Measurements from ENCODE around the gene FMN2. TPM values are rescaled to one million over a fixed set of nuclear protein-coding genes. Genes with fewer than 3 reads are reported as not detected.
A peak's percentile ranks its signal among the peaks of the same experiment; 100 is the strongest.

FMN2 gene
- total RNA-seq (10 to 100 TPM; 17.1 to 78.7 TPM), polyA plus RNA-seq (ENCODE audit: insufficient read length in 2 of 2) (10 to 100 TPM; 37.7 to 55.3 TPM)
- long read RNA-seq, donor 1, full-length matches to known transcripts: 2 of 2 reads
- long read RNA-seq, donor 1, partial matches to known transcripts: 0 of 2 reads
- long read RNA-seq, donor 1, other reads (novel, unspliced or antisense): 0 of 2 reads
- long read RNA-seq, donor 2: 0 reads
- long read RNA-seq, donor 3: 0 reads
- long read RNA-seq, donor 4: 0 reads

DNA sequence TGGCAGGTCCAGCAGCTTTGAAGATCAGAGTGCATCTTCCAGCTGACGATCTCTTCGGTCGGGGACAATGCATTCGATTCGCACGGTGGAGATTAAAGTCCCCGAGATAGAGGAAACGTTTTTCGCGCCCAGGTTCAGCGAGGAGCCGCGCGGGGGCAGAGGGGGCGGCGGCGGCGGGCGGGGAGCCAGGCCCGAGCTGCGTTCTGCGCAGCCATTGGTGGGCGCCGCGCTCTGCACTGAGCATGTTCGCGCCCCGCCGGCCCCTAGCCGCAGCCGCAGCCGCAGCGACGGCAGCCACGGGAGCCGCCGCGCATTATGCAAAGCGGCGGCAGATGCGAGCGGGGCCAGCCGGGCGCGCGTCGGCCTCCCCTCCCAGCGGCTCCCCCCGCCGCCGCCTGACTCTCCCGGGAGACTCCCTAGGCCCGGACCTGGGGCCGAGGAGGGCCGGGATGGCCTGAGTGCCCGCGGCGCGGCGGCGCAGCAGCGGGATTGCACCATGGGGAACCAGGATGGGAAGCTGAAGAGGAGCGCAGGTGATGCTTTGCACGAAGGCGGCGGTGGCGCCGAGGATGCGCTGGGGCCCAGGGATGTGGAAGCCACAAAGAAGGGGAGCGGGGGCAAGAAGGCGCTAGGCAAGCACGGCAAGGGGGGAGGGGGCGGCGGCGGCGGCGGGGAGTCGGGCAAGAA lies at the start of gene FMN2:
FMN2 (plus strand) TSS at position 270 of the 687 bp plus-strand sequence; CDS start at position 497, 227 bp downstream.
- peak in 4 of 6 donors; percentile 41 to 95 (median 84) for DNase-seq (ENCODE audit: low read depth in 4 of 6, low spot score in 6 of 6)
- no peaks in the 10 kb centered on the region for H3K27me3 ChIP-seq (ENCODE audit: control insufficient read depth, insufficient read depth, low read length)
- no peaks in the 10 kb centered on the region for H3K9me3 ChIP-seq (ENCODE audit: control insufficient read depth, insufficient read depth, low read length)
- no peaks in the 10 kb centered on the region for H3K36me3 ChIP-seq (ENCODE audit: control insufficient read depth, insufficient read depth, low read length)
- WGBS (ENCODE audit: insufficient coverage): under 1% methylated on average over 78 of the region's 78 CpGs
- H3K4me3 ChIP-seq (ENCODE audit: low read depth, low read length): peak within 1 kb of the TSS; percentile 89
- peak within 1 kb of the TSS; percentile 84 for H3K27ac ChIP-seq (ENCODE audit: low read depth, low read length)
- no peaks in the 10 kb centered on the region for H3K4me1 ChIP-seq (ENCODE audit: control insufficient read depth, insufficient read depth, low read length)

DNA sequence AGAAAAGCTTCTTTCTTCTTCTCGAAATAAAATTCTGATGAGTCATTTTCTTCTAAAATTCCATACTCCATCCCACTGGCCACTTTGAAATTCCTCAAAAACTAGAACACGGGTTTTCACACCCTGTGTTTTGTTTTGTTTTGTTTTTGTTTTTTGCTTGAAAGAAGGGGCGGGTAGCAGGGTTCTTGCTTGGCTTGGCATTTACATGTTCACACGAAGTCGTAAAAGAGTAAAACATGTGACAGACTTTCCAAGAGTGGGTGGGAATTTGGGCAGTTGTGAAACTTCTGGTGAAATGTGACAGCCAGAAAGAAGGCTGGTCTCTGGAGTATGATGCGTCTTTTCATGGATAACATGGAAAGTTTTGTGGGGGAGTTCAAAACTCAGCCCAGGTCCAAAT lies 47.1 kb upstream of the FMN2 start:
- no peak overlapping the region for H3K4me3 ChIP-seq (ENCODE audit: low read depth, low read length)
- H3K27ac ChIP-seq (ENCODE audit: low read depth, low read length): no peak overlapping the region
- no peaks in the 10 kb centered on the region for H3K27me3 ChIP-seq (ENCODE audit: control insufficient read depth, insufficient read depth, low read length)
- H3K9me3 ChIP-seq (ENCODE audit: control insufficient read depth, insufficient read depth, low read length): no peaks in the 10 kb centered on the region
- no peaks in the 10 kb centered on the region for H3K4me1 ChIP-seq (ENCODE audit: control insufficient read depth, insufficient read depth, low read length)
- no peaks in the 10 kb centered on the region for H3K36me3 ChIP-seq (ENCODE audit: control insufficient read depth, insufficient read depth, low read length)
- DNase-seq (ENCODE audit: low read depth in 4 of 6, low spot score in 6 of 6): no peak
- WGBS (ENCODE audit: insufficient coverage): 87% methylated on average over 3 of the region's 6 CpGs

DNA sequence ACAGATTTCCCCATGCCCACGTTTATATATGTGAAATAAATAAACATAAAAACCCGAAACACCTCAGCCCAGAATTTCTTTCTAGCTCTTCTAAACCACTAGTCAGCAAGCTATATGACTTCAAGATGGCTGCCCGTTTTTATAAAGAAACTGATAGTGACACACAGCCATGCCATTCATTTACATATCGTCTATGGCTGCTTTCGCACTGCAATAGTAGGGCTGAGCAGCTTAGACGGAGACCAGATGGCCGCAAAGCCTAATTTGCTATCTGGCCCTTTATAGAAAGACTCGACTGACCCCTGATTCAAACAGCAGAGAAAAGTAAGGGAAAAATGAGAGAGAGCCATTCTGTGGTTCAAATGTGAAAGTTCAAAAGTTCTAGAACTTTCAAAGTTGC lies 45.7 kb upstream of the FMN2 start:
- 91% methylated on average over 4 of the region's 8 CpGs for WGBS (ENCODE audit: insufficient coverage)
- H3K36me3 ChIP-seq (ENCODE audit: control insufficient read depth, insufficient read depth, low read length): no peaks in the 10 kb centered on the region
- no peak overlapping the region for H3K4me3 ChIP-seq (ENCODE audit: low read depth, low read length)
- no peaks in the 10 kb centered on the region for H3K27me3 ChIP-seq (ENCODE audit: control insufficient read depth, insufficient read depth, low read length)
- no peaks in the 10 kb centered on the region for H3K4me1 ChIP-seq (ENCODE audit: control insufficient read depth, insufficient read depth, low read length)
- DNase-seq (ENCODE audit: low read depth in 4 of 6, low spot score in 6 of 6): no peak
- no peak overlapping the region for H3K27ac ChIP-seq (ENCODE audit: low read depth, low read length)
- no peaks in the 10 kb centered on the region for H3K9me3 ChIP-seq (ENCODE audit: control insufficient read depth, insufficient read depth, low read length)

GRCh38 chr1:240054109-240054701 lies 37.5 kb upstream of the FMN2 start:
- DNase-seq (ENCODE audit: low read depth in 4 of 6, low spot score in 6 of 6): no peak
- no peak overlapping the region for H3K27ac ChIP-seq (ENCODE audit: low read depth, low read length)
- H3K36me3 ChIP-seq (ENCODE audit: control insufficient read depth, insufficient read depth, low read length): no peaks in the 10 kb centered on the region
- 65% methylated on average over 7 of the region's 9 CpGs for WGBS (ENCODE audit: insufficient coverage)
- H3K27me3 ChIP-seq (ENCODE audit: control insufficient read depth, insufficient read depth, low read length): no peaks in the 10 kb centered on the region
- no peak overlapping the region for H3K4me3 ChIP-seq (ENCODE audit: low read depth, low read length)
- H3K4me1 ChIP-seq (ENCODE audit: control insufficient read depth, insufficient read depth, low read length): no peaks in the 10 kb centered on the region
- no peaks in the 10 kb centered on the region for H3K9me3 ChIP-seq (ENCODE audit: control insufficient read depth, insufficient read depth, low read length)

DNA sequence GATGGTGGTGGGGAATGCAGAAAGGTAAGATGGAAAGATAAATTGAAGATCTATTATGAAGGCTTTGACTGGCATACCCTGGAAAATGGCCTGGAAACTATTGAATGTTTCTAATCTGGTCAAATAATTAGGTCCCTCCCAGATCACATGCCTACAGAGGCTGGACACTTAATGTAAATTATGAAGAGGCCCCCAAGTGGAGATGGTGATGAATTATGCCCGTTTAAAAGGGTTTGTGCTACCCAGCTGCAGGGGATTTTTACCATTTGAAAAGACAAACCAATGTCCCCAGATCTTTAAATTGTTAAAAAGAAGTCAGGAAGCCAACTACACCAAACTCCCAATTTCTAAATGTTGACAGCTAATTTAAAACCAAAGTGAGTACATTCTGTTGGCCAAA lies 35.7 kb upstream of the FMN2 start:
- Histone ChIP-seq H3K36me3 (ENCODE audit: control insufficient read depth, insufficient read depth, low read length) (no peaks in the 10 kb centered on the region), H3K27ac (ENCODE audit: low read depth, low read length) (no peak overlapping the region), H3K4me3 (ENCODE audit: low read depth, low read length) (no peak overlapping the region), H3K9me3 (ENCODE audit: control insufficient read depth, insufficient read depth, low read length) (no peaks in the 10 kb centered on the region), H3K27me3 (ENCODE audit: control insufficient read depth, insufficient read depth, low read length) (no peaks in the 10 kb centered on the region), H3K4me1 (ENCODE audit: control insufficient read depth, insufficient read depth, low read length) (no peaks in the 10 kb centered on the region)
- no peak for DNase-seq (ENCODE audit: low read depth in 4 of 6, low spot score in 6 of 6)
- no CpG with 5 or more reads among the region's 1 CpG for WGBS (ENCODE audit: insufficient coverage)

- peak in 3 of 6 donors; percentile 19 to 58 (median 51) for DNase-seq (ENCODE audit: low read depth in 4 of 6, low spot score in 6 of 6)
Observed at GRCh38 chr1:240056350-240056749, 35.3 kb upstream of the FMN2 start.

GRCh38 chr1:240058049-240058448 lies 33.6 kb upstream of the FMN2 start:
- 68% methylated on average over 8 of the region's 9 CpGs for WGBS (ENCODE audit: insufficient coverage)

More at GRCh38 chr1:240056350-240056749, 35.3 kb upstream of the FMN2 start:
- Histone ChIP-seq H3K27ac (ENCODE audit: low read depth, low read length) (no peak overlapping the region), H3K4me1 (ENCODE audit: control insufficient read depth, insufficient read depth, low read length) (no peaks in the 10 kb centered on the region), H3K4me3 (ENCODE audit: low read depth, low read length) (no peak overlapping the region), H3K27me3 (ENCODE audit: control insufficient read depth, insufficient read depth, low read length) (no peaks in the 10 kb centered on the region), H3K36me3 (ENCODE audit: control insufficient read depth, insufficient read depth, low read length) (no peaks in the 10 kb centered on the region), H3K9me3 (ENCODE audit: control insufficient read depth, insufficient read depth, low read length) (no peaks in the 10 kb centered on the region)
- 13% methylated on average over 3 of the region's 3 CpGs for WGBS (ENCODE audit: insufficient coverage)

GRCh38 chr1:240068961-240069360 lies 22.7 kb upstream of the FMN2 start:
- no peak overlapping the region for H3K27ac ChIP-seq (ENCODE audit: low read depth, low read length)
- no peaks in the 10 kb centered on the region for H3K9me3 ChIP-seq (ENCODE audit: control insufficient read depth, insufficient read depth, low read length)
- no peaks in the 10 kb centered on the region for H3K27me3 ChIP-seq (ENCODE audit: control insufficient read depth, insufficient read depth, low read length)
- H3K36me3 ChIP-seq (ENCODE audit: control insufficient read depth, insufficient read depth, low read length): no peaks in the 10 kb centered on the region
- WGBS (ENCODE audit: insufficient coverage): 94% methylated on average over 4 of the region's 7 CpGs
- H3K4me1 ChIP-seq (ENCODE audit: control insufficient read depth, insufficient read depth, low read length): no peaks in the 10 kb centered on the region
- H3K4me3 ChIP-seq (ENCODE audit: low read depth, low read length): no peak overlapping the region
- DNase-seq (ENCODE audit: low read depth in 4 of 6, low spot score in 6 of 6): peak in 1 of 6 donors; percentile 67

More at GRCh38 chr1:240058049-240058448, 33.6 kb upstream of the FMN2 start:
- Histone ChIP-seq H3K27ac (ENCODE audit: low read depth, low read length) (peak overlapping the region; percentile 4), H3K27me3 (ENCODE audit: control insufficient read depth, insufficient read depth, low read length) (no peaks in the 10 kb centered on the region), H3K36me3 (ENCODE audit: control insufficient read depth, insufficient read depth, low read length) (no peaks in the 10 kb centered on the region), H3K4me1 (ENCODE audit: control insufficient read depth, insufficient read depth, low read length) (no peaks in the 10 kb centered on the region), H3K9me3 (ENCODE audit: control insufficient read depth, insufficient read depth, low read length) (no peaks in the 10 kb centered on the region), H3K4me3 (ENCODE audit: low read depth, low read length) (no peak overlapping the region)
- peak in 2 of 6 donors; percentile 34 to 40 for DNase-seq (ENCODE audit: low read depth in 4 of 6, low spot score in 6 of 6)

DNA sequence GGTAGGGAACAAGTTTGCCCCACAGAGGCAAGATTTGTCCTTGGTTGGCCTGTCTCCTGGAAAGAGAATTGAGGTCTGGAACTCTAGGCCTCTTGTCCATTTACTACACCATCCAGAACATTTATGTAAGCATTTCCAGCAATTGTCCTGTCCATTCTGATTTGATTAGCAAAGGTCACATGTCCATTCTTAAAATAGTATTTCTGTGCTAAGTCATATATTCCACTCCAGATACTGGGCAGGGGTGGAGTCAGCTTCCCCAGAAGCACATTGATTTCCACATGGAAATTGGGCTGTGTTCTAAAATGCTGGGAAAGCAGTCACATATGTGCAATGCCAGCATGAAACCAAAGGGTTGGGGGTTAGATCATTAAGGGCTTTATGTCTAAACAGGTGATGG lies 21.5 kb upstream of the FMN2 start:
- H3K4me3 ChIP-seq (ENCODE audit: low read depth, low read length): no peak overlapping the region
- DNase-seq (ENCODE audit: low read depth in 4 of 6, low spot score in 6 of 6): no peak
- no peaks in the 10 kb centered on the region for H3K36me3 ChIP-seq (ENCODE audit: control insufficient read depth, insufficient read depth, low read length)
- H3K27ac ChIP-seq (ENCODE audit: low read depth, low read length): no peak overlapping the region
- H3K9me3 ChIP-seq (ENCODE audit: control insufficient read depth, insufficient read depth, low read length): no peaks in the 10 kb centered on the region
- H3K27me3 ChIP-seq (ENCODE audit: control insufficient read depth, insufficient read depth, low read length): no peaks in the 10 kb centered on the region
- no peaks in the 10 kb centered on the region for H3K4me1 ChIP-seq (ENCODE audit: control insufficient read depth, insufficient read depth, low read length)

All from spinal cord (tissue), 10 donors.